ENCODE measurements around the gene CSRNP3.

- TF ChIP-seq POLR2A (IDR thresholded peaks at IDR 0.05) (no peak), CTCF (IDR thresholded peaks at IDR 0.05) (no peak)
These were observed 206.1 kb downstream of the CSRNP3 start for GRCh38 chr2:165675551-165675968.

All from tibial nerve (tissue), 3 donors.